Measurements from ENCODE around the gene C22orf42. TPM values are rescaled to one million over a fixed set of nuclear protein-coding genes. Genes with fewer than 3 reads are reported as not detected.

Gene C22orf42
- polyA plus RNA-seq, 1 experiment, result not detected

GRCh38 chr22:32122899-32123298 is 36.2 kb downstream of the C22orf42 start:
- H3K4me3 ChIP-seq (ENCODE audit: low read depth, low read length), result no peak overlapping the region
- ChIA-PET POLR2A (no interaction called here), CTCF (no interaction called here)
- H3K27me3 ChIP-seq (ENCODE audit: control insufficient read depth, insufficient read depth, low read length), result no peaks in the 10 kb centered on the region
- TF ChIP-seq CTCF (IDR thresholded peaks at IDR 0.05; ENCODE audit: insufficient read depth, low read depth, low read length), result no peak
- H3K36me3 ChIP-seq (ENCODE audit: control insufficient read depth, insufficient read depth, low read length), result no peaks in the 10 kb centered on the region
- DNase-seq (ENCODE audit: low read depth), result no peak

- no peak for DNase-seq (ENCODE audit: low read depth)
- no peak for TF ChIP-seq CTCF (IDR thresholded peaks at IDR 0.05; ENCODE audit: insufficient read depth, low read depth, low read length)
- CTCF ChIA-PET, result no interaction called here
- POLR2A ChIA-PET, result no interaction called here
- no peak overlapping the region for H3K4me3 ChIP-seq (ENCODE audit: low read depth, low read length)
- H3K27me3 ChIP-seq (ENCODE audit: control insufficient read depth, insufficient read depth, low read length), result no peaks in the 10 kb centered on the region; the same call in 1 of the 2 replicates
- no peaks in the 10 kb centered on the region for H3K36me3 ChIP-seq (ENCODE audit: control insufficient read depth, insufficient read depth, low read length)
Observed at GRCh38 chr22:32120603-32121002, 38.5 kb downstream of the C22orf42 start.

- H3K27me3 ChIP-seq (ENCODE audit: control insufficient read depth, insufficient read depth, low read length), result no peaks in the 10 kb centered on the region; the same call in 1 of the 2 replicates
- H3K36me3 ChIP-seq (ENCODE audit: control insufficient read depth, insufficient read depth, low read length), result no peaks in the 10 kb centered on the region
- no peak overlapping the region for H3K4me3 ChIP-seq (ENCODE audit: low read depth, low read length)
- no peak for DNase-seq (ENCODE audit: low read depth)
- TF ChIP-seq CTCF (IDR thresholded peaks at IDR 0.05; ENCODE audit: insufficient read depth, low read depth, low read length), result no peak
- POLR2A ChIA-PET, result no interaction called here
- CTCF ChIA-PET, result no interaction called here
Observed at GRCh38 chr22:32119568-32120235, 39.4 kb downstream of the C22orf42 start.

- TF ChIP-seq CTCF (IDR thresholded peaks at IDR 0.05; ENCODE audit: insufficient read depth, low read depth, low read length), result no peak
- Histone ChIP-seq H3K36me3 (ENCODE audit: control insufficient read depth, insufficient read depth, low read length) (no peaks in the 10 kb centered on the region), H3K4me3 (ENCODE audit: low read depth, low read length) (no peak overlapping the region), H3K27me3 (ENCODE audit: control insufficient read depth, insufficient read depth, low read length) (peaks cover 1% of the 10 kb centered on the region; the same call in 1 of the 2 replicates)
- ChIA-PET CTCF (no interaction called here), POLR2A (no interaction called here)
- DNase-seq (ENCODE audit: low read depth), result no peak
Observed at GRCh38 chr22:32112380-32112779, 46.7 kb downstream of the C22orf42 start.

GRCh38 chr22:32106930-32107329 is 52.2 kb downstream of the C22orf42 start:
- no peak for TF ChIP-seq CTCF (IDR thresholded peaks at IDR 0.05; ENCODE audit: insufficient read depth, low read depth, low read length)
- H3K4me3 ChIP-seq (ENCODE audit: low read depth, low read length), result no peak overlapping the region
- peaks cover 1% of the 10 kb centered on the region; the same call in 1 of the 2 replicates for H3K27me3 ChIP-seq (ENCODE audit: control insufficient read depth, insufficient read depth, low read length)
- POLR2A ChIA-PET, result no interaction called here
- no peak for DNase-seq (ENCODE audit: low read depth)
- no peaks in the 10 kb centered on the region for H3K36me3 ChIP-seq (ENCODE audit: control insufficient read depth, insufficient read depth, low read length)
- CTCF ChIA-PET, result no interaction called here
